ENCODE measurements around the gene SLC35F3. TPM values are rescaled to one million over a fixed set of nuclear protein-coding genes. Genes with fewer than 3 reads are reported as not detected.

The SLC35F3 gene
- total RNA-seq, 1 experiment from 2014 or later = 19.1 TPM

- POLR2A ChIA-PET = interaction anchor here (0.6 kb wide), 1 partner anchor 90 kb away, joined by 6 read pairs; no protein-coding TSS in a partner anchor
- H3K27ac ChIP-seq (ENCODE audit: low read length) = no peak overlapping the region
Measured at GRCh38 chr1:234078143-234078542, 173.7 kb downstream of the SLC35F3 start.

DNA sequence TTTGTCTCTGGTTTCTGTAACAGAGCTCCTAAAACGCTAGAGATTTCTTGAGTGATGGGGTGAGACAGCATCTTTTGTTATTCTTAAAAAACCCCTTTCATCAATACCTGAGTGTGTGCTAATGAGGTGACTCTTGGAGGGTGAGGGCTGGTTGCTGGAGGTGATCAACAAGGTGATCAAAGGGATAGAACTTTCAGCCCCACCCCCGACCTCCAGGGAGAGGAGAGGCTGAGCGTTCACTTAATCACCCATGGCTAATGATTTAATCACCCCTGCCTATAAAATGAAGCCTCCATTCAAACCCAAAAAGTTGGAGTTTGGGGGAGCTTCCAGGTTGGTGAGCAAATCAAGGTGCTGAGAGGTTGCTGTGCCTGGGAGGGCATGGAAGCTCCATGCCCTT lies 175.4 kb downstream of the SLC35F3 start:
- ATAC-seq (no peak), DNase-seq (ENCODE audit: low read depth, low spot score) (no peak)
- no peaks in the 10 kb centered on the region for H3K27me3 ChIP-seq (ENCODE audit: control insufficient read depth, insufficient read depth, low read length)
- no peaks in the 10 kb centered on the region for H3K9me3 ChIP-seq (ENCODE audit: control insufficient read depth, insufficient read depth, low read depth, low read length)
- TF ChIP-seq POLR2AphosphoS5 (IDR thresholded peaks at IDR 0.05; ENCODE audit: low read depth, low read length) (no peak), TCF7L2 (IDR thresholded peaks at IDR 0.05; ENCODE audit: low read depth, low read length) (no peak), SIN3A (IDR thresholded peaks at IDR 0.05; ENCODE audit: borderline replicate concordance, insufficient read depth, low read depth, low read length) (no peak)
- TF ChIP-seq, protein P1, sequence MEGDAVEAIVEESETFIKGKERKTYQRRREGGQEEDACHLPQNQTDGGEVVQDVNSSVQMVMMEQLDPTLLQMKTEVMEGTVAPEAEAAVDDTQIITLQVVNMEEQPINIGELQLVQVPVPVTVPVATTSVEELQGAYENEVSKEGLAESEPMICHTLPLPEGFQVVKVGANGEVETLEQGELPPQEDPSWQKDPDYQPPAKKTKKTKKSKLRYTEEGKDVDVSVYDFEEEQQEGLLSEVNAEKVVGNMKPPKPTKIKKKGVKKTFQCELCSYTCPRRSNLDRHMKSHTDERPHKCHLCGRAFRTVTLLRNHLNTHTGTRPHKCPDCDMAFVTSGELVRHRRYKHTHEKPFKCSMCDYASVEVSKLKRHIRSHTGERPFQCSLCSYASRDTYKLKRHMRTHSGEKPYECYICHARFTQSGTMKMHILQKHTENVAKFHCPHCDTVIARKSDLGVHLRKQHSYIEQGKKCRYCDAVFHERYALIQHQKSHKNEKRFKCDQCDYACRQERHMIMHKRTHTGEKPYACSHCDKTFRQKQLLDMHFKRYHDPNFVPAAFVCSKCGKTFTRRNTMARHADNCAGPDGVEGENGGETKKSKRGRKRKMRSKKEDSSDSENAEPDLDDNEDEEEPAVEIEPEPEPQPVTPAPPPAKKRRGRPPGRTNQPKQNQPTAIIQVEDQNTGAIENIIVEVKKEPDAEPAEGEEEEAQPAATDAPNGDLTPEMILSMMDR (IDR thresholded peaks at IDR 0.05) = no peak
- TF ChIP-seq, protein P2, sequence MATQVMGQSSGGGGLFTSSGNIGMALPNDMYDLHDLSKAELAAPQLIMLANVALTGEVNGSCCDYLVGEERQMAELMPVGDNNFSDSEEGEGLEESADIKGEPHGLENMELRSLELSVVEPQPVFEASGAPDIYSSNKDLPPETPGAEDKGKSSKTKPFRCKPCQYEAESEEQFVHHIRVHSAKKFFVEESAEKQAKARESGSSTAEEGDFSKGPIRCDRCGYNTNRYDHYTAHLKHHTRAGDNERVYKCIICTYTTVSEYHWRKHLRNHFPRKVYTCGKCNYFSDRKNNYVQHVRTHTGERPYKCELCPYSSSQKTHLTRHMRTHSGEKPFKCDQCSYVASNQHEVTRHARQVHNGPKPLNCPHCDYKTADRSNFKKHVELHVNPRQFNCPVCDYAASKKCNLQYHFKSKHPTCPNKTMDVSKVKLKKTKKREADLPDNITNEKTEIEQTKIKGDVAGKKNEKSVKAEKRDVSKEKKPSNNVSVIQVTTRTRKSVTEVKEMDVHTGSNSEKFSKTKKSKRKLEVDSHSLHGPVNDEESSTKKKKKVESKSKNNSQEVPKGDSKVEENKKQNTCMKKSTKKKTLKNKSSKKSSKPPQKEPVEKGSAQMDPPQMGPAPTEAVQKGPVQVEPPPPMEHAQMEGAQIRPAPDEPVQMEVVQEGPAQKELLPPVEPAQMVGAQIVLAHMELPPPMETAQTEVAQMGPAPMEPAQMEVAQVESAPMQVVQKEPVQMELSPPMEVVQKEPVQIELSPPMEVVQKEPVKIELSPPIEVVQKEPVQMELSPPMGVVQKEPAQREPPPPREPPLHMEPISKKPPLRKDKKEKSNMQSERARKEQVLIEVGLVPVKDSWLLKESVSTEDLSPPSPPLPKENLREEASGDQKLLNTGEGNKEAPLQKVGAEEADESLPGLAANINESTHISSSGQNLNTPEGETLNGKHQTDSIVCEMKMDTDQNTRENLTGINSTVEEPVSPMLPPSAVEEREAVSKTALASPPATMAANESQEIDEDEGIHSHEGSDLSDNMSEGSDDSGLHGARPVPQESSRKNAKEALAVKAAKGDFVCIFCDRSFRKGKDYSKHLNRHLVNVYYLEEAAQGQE (IDR thresholded peaks at IDR 0.05; ENCODE audit: insufficient read depth in 1 of 2, low read depth in 2 of 2, low read length in 1 of 2) = no peak
- ChIA-PET POLR2A (no interaction called here), CTCF (no interaction called here)
- intact Hi-C loops (cut with micrococcal nuclease; ENCODE audit: unreplicated experiment) (no loop called here), in situ Hi-C loops (cut with HindIII; ENCODE audit: low pct_unique_long_range_greater_than_20kb, low sequenced_read_pairs) (no loop called here)
- TSS peak; percentile 42 for BruUV-seq (replicated peaks)
- H3K4me1 ChIP-seq (ENCODE audit: control insufficient read depth, insufficient read depth, low read length) = no peaks in the 10 kb centered on the region
- H3K36me3 ChIP-seq (ENCODE audit: control insufficient read depth, insufficient read depth, low read length) = no peaks in the 10 kb centered on the region
- no peak overlapping the region for H3K27ac ChIP-seq (ENCODE audit: low read length)
- H3K4me3 ChIP-seq (ENCODE audit: low read depth in 2 of 2, low read length in 2 of 2) = no peak overlapping the region

More at GRCh38 chr1:234078143-234078542, 173.7 kb downstream of the SLC35F3 start:
- DNase-seq (ENCODE audit: low read depth, low spot score) (no peak), ATAC-seq (no peak)
- CTCF ChIA-PET = no interaction called here
- no TSS peak for BruUV-seq (replicated peaks)
- no peak overlapping the region for H3K4me3 ChIP-seq (ENCODE audit: low read depth in 2 of 2, low read length in 2 of 2)
- no peaks in the 10 kb centered on the region for H3K36me3 ChIP-seq (ENCODE audit: control insufficient read depth, insufficient read depth, low read length)
- no peaks in the 10 kb centered on the region for H3K9me3 ChIP-seq (ENCODE audit: control insufficient read depth, insufficient read depth, low read depth, low read length)
- H3K27me3 ChIP-seq (ENCODE audit: control insufficient read depth, insufficient read depth, low read length) = no peaks in the 10 kb centered on the region
- no peak for TF ChIP-seq POLR2AphosphoS5 (IDR thresholded peaks at IDR 0.05; ENCODE audit: low read depth, low read length)
- TF ChIP-seq SIN3A (IDR thresholded peaks at IDR 0.05; ENCODE audit: borderline replicate concordance, insufficient read depth, low read depth, low read length) = no peak
- TF ChIP-seq, protein P1 (IDR thresholded peaks at IDR 0.05) = no peak
- TF ChIP-seq, protein P2 (IDR thresholded peaks at IDR 0.05; ENCODE audit: insufficient read depth in 1 of 2, low read depth in 2 of 2, low read length in 1 of 2) = no peak
- no peak for TF ChIP-seq TCF7L2 (IDR thresholded peaks at IDR 0.05; ENCODE audit: low read depth, low read length)
- H3K4me1 ChIP-seq (ENCODE audit: control insufficient read depth, insufficient read depth, low read length) = no peaks in the 10 kb centered on the region
- intact Hi-C loops (cut with micrococcal nuclease; ENCODE audit: unreplicated experiment) (no loop called here), in situ Hi-C loops (cut with HindIII; ENCODE audit: low pct_unique_long_range_greater_than_20kb, low sequenced_read_pairs) (no loop called here)
